Activated T-cell treated with anti-CD3 and anti-CD28 coated beads for 1 hour (primary cell): ENCODE data around the gene COMMD8.
A peak's percentile ranks its signal among the peaks of the same experiment; 100 is the strongest.
"Not testable (repeated sequence)": the region's sequence is repeated elsewhere in the genome, so short reads cannot be mapped to it uniquely, and the experiment has no call there.

Source experiments
- DNase-seq: peaks from one replicate; pipeline ENCODE4 v3.0.0-alpha.2; 2020; ENCODE audit warnings: low read depth

COMMD8 gene

GRCh38 chr4:47463235-47463956 lies at the start of gene COMMD8:
TSS of gene COMMD8 (minus strand) at chr4:47463702. CDS start at chr4:47463651, 51 bp downstream.
- peak; percentile 96 for DNase-seq

DNA sequence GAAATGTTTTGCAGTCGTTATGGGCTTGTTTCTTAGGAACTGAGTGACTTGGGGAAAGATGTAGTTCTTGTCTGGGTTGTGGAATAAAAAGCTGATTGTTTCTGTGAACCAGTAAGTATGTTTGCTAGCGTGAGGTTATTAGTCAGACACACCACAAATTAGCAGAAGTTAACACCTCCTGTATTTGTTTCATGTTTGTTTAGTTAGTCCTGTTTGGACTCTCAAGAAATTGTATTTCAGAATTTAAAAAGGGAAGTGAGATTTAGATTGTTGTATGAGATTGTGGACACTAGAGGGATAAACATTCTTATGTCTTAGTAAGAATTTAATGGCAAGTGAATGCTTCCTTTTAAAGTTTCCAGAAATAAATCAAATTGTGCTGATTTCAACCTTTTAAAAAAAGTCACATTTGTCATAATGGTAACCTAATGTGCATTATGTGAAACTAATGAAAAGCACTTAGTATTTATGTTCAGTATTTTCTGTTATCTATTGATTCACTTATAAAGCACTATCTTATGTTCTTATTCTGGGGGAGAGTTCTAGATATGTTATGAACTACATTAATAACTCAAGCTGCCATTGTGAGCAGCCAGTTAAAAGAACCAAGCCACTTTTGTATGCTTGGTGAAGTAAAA lies 47.1 kb upstream of the COMMD8 start:
- no peak for DNase-seq

DNA sequence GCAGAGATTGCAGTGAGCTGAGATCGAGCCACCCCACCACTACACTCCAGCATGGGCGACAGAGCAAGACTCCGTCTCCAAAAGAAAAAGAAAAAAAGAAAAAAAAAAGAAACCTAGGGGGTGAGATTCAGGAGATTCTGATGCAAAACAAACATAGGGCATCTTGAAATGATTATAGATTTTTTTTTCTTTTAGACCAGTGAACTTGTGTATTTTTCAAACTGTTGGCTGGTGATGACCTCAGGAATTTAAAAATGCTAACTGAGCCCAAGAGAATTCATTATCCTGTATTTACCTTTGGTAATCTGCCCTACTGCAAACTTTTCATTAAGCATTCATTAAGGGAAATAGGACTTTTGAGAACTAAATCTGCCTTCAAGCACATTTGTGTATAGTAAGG lies 42.2 kb upstream of the COMMD8 start:
- no peak for DNase-seq

- no peak for DNase-seq
These were observed 41.6 kb upstream of the COMMD8 start for GRCh38 chr4:47505147-47505546.

- DNase-seq = no peak
These were observed 37.3 kb upstream of the COMMD8 start for GRCh38 chr4:47500776-47501175.

DNA sequence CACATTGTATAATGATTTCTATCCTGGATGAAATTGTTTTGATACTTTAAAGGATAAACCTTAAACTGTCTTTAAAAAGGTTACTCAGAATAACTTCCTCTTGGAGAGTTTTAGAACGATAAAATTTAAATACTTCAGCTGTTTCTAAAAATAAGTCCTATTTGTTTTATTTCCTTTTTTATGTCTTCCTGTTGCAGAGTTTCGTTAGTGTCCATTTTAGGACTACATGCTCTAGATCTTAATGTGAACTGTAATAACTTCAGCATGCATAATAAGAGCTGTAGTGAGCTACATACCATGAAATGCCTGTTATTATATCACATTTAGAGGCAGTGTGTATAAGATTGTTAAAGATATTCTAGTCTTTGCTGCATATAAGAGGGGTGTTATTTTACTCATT lies 36.2 kb upstream of the COMMD8 start:
- DNase-seq = no peak

- DNase-seq = no peak
These were observed 35.4 kb upstream of the COMMD8 start for GRCh38 chr4:47498899-47499298.

DNA sequence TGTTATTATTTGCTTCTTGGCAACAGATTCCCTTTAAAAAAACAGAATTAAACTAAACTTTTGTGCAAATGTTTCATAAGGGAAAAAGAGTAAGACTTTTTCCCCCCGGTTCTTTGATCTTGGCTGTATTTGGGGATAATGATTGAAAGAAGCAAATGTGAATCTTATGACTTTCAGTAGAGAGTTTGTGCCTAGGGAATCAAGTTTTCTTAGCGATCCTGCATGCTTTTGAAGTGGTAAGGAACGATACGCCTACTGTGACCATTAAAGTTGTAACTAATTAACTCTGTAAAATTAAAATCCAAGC lies 30.6 kb upstream of the COMMD8 start:
- DNase-seq = no peak

DNA sequence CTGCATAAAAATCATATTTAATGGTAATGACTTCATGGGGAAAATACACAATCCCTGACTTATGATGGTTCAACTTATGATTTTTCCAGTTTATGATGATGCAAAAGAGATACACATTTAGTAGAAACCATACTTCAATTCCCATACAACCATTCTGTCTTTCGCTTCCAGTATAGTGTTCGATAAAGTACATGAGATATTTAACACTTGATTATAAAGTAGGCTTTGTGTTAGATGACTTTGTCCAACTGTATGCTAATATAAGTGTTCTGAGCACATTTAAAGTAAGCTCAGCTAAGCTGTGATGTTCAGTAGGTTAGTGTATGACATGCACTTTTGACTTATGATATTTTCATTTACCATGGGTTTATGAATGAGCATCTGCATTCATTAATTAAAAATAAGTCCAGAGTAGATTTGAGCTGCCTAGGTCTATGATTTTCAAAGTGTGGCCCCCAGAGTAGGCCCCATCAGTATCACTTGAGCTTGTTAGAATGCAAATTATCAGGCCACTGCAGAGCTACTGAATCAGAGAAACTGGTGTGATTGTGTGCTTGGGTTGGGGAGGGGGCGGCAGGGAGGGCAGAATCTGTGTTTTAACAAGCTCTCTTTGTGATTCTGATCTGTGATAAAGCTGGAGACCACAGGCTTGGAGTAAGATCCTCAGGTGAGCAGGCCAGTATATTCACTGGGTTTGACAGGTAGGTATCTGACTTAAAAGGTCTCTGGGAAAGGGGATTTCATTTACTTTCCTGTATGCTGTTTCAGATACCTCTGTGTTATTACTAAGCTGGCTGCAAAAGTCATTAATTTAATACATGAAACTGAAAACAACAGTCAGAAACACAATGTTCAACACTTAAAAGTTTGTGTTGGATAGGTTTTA lies 30.0 kb upstream of the COMMD8 start:
- DNase-seq = no peak

GRCh38 chr4:47490550-47490949 lies 27.0 kb upstream of the COMMD8 start:
- DNase-seq = no peak

DNA sequence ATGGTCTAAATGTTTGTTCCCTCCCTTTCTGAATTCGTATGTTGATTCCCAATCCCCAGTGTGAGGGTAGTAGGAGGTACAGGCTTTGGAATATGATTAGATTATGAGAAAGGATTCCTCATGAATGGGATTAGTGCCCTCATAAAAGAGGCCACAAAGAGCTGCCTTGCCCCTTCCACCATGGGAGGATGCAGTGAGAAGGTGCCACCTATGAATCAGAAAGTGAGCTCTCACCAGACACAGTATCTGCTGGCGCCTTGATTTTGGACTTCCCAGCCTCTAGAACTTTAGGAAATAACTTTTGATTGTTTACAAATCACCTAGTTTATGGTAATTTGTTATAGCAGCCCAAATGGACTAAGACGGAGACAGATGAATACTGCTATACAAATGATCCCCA lies 25.2 kb upstream of the COMMD8 start:
- DNase-seq = no peak

DNA sequence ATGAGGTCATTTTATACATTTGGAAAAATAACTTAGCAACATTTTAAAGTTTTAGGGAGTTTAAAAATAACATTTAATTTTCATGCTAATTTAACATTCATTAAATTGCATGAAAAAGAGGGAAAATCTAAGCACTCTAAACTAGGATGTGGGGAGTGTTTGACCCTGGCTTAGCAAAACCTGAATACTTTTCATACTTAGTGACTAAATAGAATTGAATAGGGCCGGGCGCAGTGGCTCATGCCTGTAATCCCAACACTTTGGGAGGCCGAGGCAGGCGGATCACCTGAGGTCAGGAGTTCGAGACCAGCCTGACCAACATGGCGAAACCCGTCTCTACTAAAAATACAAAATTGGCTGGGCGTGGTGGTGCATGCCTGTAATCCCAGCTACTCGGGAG lies 23.2 kb upstream of the COMMD8 start:
- DNase-seq = not testable (repeated sequence)

GRCh38 chr4:47486231-47486673 lies 22.8 kb upstream of the COMMD8 start:
- DNase-seq = no peak

DNA sequence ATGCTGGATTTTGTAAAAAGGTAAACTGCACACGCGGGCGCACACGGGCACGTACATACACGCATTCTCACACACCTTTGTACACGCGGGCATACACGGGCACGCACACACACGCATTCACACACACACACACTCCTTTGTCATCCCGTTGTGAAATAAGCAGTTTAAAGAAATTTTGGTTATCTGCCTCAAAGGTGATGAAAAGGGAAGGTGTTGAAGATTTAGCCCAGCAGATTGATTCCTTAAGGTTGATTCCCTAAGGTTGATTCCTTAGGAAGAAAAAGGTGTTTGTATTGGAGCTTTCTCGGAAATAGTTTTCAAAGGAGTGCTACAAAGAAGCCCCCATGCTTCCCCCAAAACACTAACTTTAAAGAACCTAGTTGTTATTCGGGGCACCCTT lies 22.3 kb upstream of the COMMD8 start:
- DNase-seq = no peak

DNA sequence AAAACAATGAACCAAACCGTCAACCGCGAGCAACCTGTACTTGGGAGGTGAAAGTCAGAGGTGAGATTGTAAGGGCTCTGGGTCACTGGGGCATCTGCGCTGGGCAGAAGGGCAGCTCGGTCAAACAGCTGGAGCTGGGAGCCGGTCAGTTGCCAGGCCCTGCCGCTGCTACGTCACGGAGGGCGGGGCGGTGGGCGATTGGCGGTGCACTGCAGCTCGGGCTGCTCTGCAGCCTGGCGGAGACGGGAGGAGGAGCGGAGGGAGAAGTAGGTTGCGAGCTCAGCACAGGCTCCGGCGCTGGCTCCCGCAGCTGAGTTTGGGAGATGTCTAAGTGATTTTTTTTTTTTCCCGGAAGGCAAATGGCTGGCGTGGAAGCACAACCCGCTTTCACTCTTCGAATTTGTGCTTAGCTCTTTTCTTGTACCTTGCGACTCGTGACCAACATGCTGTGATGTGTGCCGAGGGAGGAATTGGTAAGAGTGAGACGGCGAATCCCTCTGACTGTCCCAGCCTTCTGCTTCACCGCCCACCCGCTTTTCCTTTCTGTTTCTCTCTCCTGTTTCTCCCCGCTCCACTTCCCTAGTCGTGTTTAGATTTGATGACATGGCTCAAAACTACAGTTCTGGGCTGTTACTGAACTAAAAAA lies 21.7 kb upstream of the COMMD8 start, which contains the start of gene ATP10D:
Gene ATP10D, plus strand, starts transcription at position 229 of the 646 bp plus-strand sequence. CDS start 27,266 bp downstream, outside the sequence.
- peak; percentile 49 for DNase-seq

DNA sequence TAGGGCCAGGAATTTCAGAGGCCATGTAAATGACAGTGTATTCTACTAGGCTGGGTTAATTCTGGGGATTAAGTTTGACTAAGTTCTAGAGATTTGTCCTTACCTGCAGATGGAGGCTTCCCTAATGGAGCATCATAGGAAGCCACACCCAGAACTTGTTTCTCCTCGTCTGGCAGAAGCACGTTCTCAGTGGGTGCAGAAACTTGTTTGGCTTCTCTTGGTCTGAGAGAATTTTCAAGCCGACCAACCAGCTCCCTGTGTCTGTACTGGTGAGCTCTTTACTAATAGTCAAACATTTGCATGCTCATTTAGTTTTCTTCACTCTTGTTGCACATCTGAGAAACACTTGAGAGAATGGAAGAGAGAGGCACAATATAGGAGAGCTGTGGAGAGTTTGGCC lies 20.7 kb upstream of the COMMD8 start:
- no peak for DNase-seq

DNA sequence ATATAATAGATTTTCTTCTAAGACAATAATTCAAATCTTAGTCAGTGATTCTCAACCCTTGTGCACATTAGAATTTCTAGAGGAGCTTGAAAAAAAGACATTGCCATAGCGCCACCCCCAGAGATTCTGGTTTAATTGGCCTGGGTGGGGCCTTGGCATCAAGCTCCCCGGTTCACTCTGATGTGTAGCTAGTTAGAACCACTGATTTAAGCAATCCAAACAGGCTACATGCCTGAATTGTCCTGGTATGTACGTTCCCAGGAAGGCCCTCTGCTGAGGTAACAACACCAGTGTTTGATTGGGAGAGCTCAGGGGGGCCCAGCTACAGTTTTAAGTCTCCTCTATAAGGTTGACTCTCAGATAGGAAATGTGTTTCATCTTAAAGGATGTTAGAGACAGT lies 20.2 kb upstream of the COMMD8 start:
- no peak for DNase-seq

- DNase-seq = no peak
These were observed 18.8 kb upstream of the COMMD8 start for GRCh38 chr4:47482326-47482725.

GRCh38 chr4:47478804-47479203 lies 15.3 kb upstream of the COMMD8 start:
- DNase-seq = no peak

DNA sequence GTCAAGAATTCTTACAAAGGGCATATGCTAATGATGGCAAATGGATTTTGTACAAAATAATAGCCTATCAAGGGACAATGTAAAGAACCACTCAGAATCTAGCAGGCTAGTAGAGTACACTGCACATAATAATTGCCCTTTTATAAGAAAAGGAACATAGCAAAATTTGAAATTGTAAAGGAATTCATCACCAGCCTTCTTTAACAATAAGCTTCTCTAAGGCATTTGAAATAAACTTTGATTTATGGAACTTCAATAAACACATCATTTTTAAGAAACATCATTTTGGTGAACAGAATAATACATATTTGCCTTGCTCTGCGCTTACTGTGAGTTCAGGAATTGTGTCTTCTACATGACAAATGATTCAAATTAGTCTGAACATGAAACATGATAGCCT lies 11.9 kb upstream of the COMMD8 start:
- no peak for DNase-seq

- no peak for DNase-seq
These were observed 11.3 kb upstream of the COMMD8 start for GRCh38 chr4:47474799-47475198.

DNA sequence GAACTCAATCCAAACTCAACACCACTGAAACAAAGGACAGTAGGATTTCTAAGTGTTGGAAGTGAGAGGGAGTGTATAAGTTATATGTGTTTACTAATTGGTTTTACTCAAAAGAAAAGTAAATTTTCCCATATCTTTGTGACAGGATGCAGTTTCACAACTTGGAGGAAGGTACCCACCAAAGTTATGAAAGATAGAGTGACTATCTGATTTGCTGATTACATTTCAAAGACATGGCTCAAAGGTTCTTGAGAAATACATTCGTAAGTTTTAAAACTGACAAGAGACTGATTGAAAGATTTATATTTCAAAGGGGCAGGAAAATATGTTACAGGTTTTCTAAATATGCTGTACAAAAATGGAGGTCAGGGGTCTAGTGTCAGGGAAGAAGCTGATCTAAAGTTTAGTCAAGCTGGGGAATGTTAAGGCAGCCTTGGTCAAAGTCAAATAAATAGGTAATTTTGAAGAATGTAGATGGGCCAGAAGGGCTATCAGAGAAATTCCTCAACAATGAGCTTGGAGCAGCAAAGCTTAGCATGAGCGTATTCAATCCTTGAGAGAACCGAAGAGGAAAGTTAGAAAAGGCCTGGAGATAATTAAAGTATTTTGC lies 9.7 kb upstream of the COMMD8 start:
- DNase-seq = no peak
